Transverse colon (tissue), 4 donors: ENCODE measurements around the gene MTMR3. TPM values are rescaled to one million over a fixed set of nuclear protein-coding genes. Genes with fewer than 3 reads are reported as not detected.

Experiments
- DNase-seq: peaks from one replicate; pipeline ENCODE4 v3.0.0-alpha.2; 2019
- H3K27ac ChIP-seq, 4 donors: fragments of 200-600 bp; sonication (generic); 2 replicates each; pipeline ENCODE4 v1.5.1; 2016 to 2018; ENCODE audit warnings: inconsistent platforms in 4 of 4
- H3K27me3 ChIP-seq: fragments of 200-600 bp; sonication (generic); 2 replicates; pipeline ENCODE4 v1.5.1; 2017; ENCODE audit warnings: inconsistent platforms
- H3K36me3 ChIP-seq, 4 donors: fragments of 200-600 bp; sonication (generic); 2 replicates each; pipeline ENCODE4 v1.5.1; 2017 to 2019; ENCODE audit warnings: inconsistent platforms in 4 of 4
- H3K4me1 ChIP-seq, 4 donors: fragments of 200-600 bp; sonication (generic); 2 replicates each; pipeline ENCODE4 v1.5.1; 2017 to 2020; ENCODE audit warnings: inconsistent platforms in 4 of 4
- H3K4me3 ChIP-seq, 4 donors: fragments of 200-600 bp; sonication (generic); 1 replicate in 1 of 4; 2 replicates in 3 of 4; pipeline versions ENCODE4 v1.5.1 to v1.6.1; 2017 to 2019; ENCODE audit warnings: inconsistent platforms in 4 of 4
- H3K9me3 ChIP-seq, 2 donors: fragments of 200-600 bp; sonication (generic); 2 replicates each; pipeline ENCODE4 v1.5.1; 2017 to 2019; ENCODE audit warnings: inconsistent platforms in 2 of 2
- CTCF ChIP-seq, 5 experiments: fragments of 200-600 bp in 3 of 5; fragments of 450-650 bp in 2 of 5; sonication (generic) in 3 of 5; IDR thresholded peaks; 1 replicate in 2 of 5; 2 replicates in 3 of 5; pipeline ENCODE4 v1.5.1; 2016 to 2017; ENCODE audit warnings: antibody characterized with exemption in 5 of 5, inconsistent platforms in 3 of 5, mild to moderate bottlenecking in 2 of 5, moderate library complexity in 1 of 5
- EP300 ChIP-seq: sonication (generic); formaldehyde crosslinking; IDR thresholded peaks from one replicate; pipeline ENCODE4 v1.6.1; 2017; ENCODE audit warnings: antibody characterized with exemption, low read depth
- POLR2A ChIP-seq: fragments of 450-650 bp; IDR thresholded peaks from one replicate; pipeline ENCODE4 v1.6.1; 2016; ENCODE audit warnings: antibody characterized with exemption, mild to moderate bottlenecking, moderate library complexity
- POLR2AphosphoS5 ChIP-seq, 3 donors: sonication (generic); formaldehyde crosslinking; IDR thresholded peaks; one replicate each; pipeline ENCODE4 v1.6.1; 2016; ENCODE audit warnings: antibody characterized with exemption in 3 of 3
- WGBS, 2 donors: methylation state at CpG; one replicate each; pipeline ENCODE4 v1.1.5; 2018; ENCODE audit warnings: low coverage in 1 of 2; 5-methylcytosine and 5-hydroxymethylcytosine counted together
- in situ Hi-C, 4 donors: fragments of 200-750 bp; cut with MboI; loops; one replicate each; pipeline versions ENCODE4 v1.15.0 to v1.15.1; 2017; ENCODE audit warnings: low sequenced_read_pairs in 3 of 4, low pct_ligation_motif_present in 1 of 4, low pct_unique_long_range_greater_than_20kb in 1 of 4
- intact Hi-C: fragments of 100-400 bp; cut with DNase I; formaldehyde crosslinking; loops from one replicate; pipeline ENCODE4 v1.15.1; 2023; ENCODE audit warnings: low total_unique reads
- total RNA-seq, 4 donors: library from RNA; depleted of rRNA; stranded (reverse); fragments of >200 nt; gene quantifications; one replicate each; pipeline ENCODE4 v1.1.0, GENCODE V29; 2016

MTMR3 gene
- total RNA-seq, 4 donors from 2014 or later: 52.5 to 92.7 (median 70.2) TPM

- H3K4me1 ChIP-seq: peaks cover 23 to 84% (median 39%) of the 10 kb centered on the region in 4 donors
- no peaks in the 10 kb centered on the region for H3K27me3 ChIP-seq
- H3K27ac ChIP-seq: peak overlapping the region in 1 of 4 donors; percentile 29
- WGBS, 2 donors: 55 to 78% methylated on average over 5 of the region's 5 CpGs
- H3K4me3 ChIP-seq: no peak overlapping the region
- H3K36me3 ChIP-seq: no peaks in the 10 kb centered on the region
- no peaks in the 10 kb centered on the region for H3K9me3 ChIP-seq
- DNase-seq: no peak
- intact Hi-C loops (no loop called here), in situ Hi-C loops (no loop called here)
- TF ChIP-seq POLR2A (no peak), POLR2AphosphoS5 (IDR thresholded peaks at IDR 0.05) (no peak), CTCF (IDR thresholded peaks at IDR 0.05) (no peak), EP300 (no peak)
These were observed 33.1 kb downstream of the MTMR3 start for GRCh38 chr22:29916007-29916544.

- in situ Hi-C loops (no loop called here), intact Hi-C loops (no loop called here)
- TF ChIP-seq EP300: no peak
- no peak for TF ChIP-seq POLR2A
- TF ChIP-seq CTCF (IDR thresholded peaks at IDR 0.05): no peak
- TF ChIP-seq POLR2AphosphoS5 (IDR thresholded peaks at IDR 0.05): no peak
- Histone ChIP-seq H3K4me3 (no peak overlapping the region), H3K9me3 (no peaks in the 10 kb centered on the region), H3K27me3 (no peaks in the 10 kb centered on the region), H3K27ac (no peak overlapping the region), H3K36me3 (no peaks in the 10 kb centered on the region), H3K4me1 (peaks cover 23 to 72% (median 33%) of the 10 kb centered on the region in 4 donors)
- 53 to 68% methylated on average over 4 of the region's 4 CpGs for WGBS, 2 donors
- DNase-seq: no peak
These were observed 34.3 kb downstream of the MTMR3 start for GRCh38 chr22:29917052-29917902.

- 52 to 61% methylated on average over 3 of the region's 3 CpGs for WGBS, 2 donors
- no peaks in the 10 kb centered on the region for H3K36me3 ChIP-seq
- DNase-seq: no peak
- H3K9me3 ChIP-seq: no peaks in the 10 kb centered on the region
- H3K27ac ChIP-seq: peak overlapping the region in 2 of 4 donors; percentile 2
- H3K27me3 ChIP-seq: no peaks in the 10 kb centered on the region
- H3K4me3 ChIP-seq: no peak overlapping the region
- H3K4me1 ChIP-seq: peaks cover 7 to 25% (median 10%) of the 10 kb centered on the region in 4 donors
- in situ Hi-C loops: no loop called here
- intact Hi-C loops: no loop called here
- TF ChIP-seq POLR2A: no peak
These were observed 42.4 kb downstream of the MTMR3 start for GRCh38 chr22:29925402-29925801.

GRCh38 chr22:29926057-29926456 is 43.1 kb downstream of the MTMR3 start:
- H3K9me3 ChIP-seq: no peaks in the 10 kb centered on the region
- in situ Hi-C loops: no loop called here
- no peak for DNase-seq
- H3K4me1 ChIP-seq: peaks cover 7 to 25% (median 10%) of the 10 kb centered on the region in 4 donors
- no peak overlapping the region for H3K27ac ChIP-seq
- WGBS, 2 donors: 94 to 96% methylated on average over 4 of the region's 4 CpGs
- intact Hi-C loops: no loop called here
- H3K4me3 ChIP-seq: no peak overlapping the region
- no peak for TF ChIP-seq POLR2A
- TF ChIP-seq CTCF (IDR thresholded peaks at IDR 0.05): no peak
- TF ChIP-seq POLR2AphosphoS5 (IDR thresholded peaks at IDR 0.05): no peak
- no peak for TF ChIP-seq EP300
- no peaks in the 10 kb centered on the region for H3K36me3 ChIP-seq
- no peaks in the 10 kb centered on the region for H3K27me3 ChIP-seq
